ENCODE measurements around the gene ZHX3.

The ZHX3 gene

GRCh38 chr20:41344477-41344876 is 26.9 kb upstream of the ZHX3 start:
- H3K4me3 Mint-ChIP-seq = no peak overlapping the region
- DNase-seq (ENCODE audit: low spot score in 2 of 2) (no peak), ATAC-seq (no peak)
- peaks cover 11% of the 10 kb centered on the region for H3K4me1 Mint-ChIP-seq
- no peaks in the 10 kb centered on the region for H3K9me3 Mint-ChIP-seq
- H3K27ac Mint-ChIP-seq = peak overlapping the region; percentile 32
- no peaks in the 10 kb centered on the region for H3K36me3 Mint-ChIP-seq

- Mint-ChIP-seq H3K9me3 (no peaks in the 10 kb centered on the region), H3K27ac (peak overlapping the region; percentile 32), H3K36me3 (no peaks in the 10 kb centered on the region), H3K4me1 (peaks cover 13% of the 10 kb centered on the region), H3K4me3 (no peak overlapping the region)
- no peak for ATAC-seq
- no peak for DNase-seq (ENCODE audit: low spot score in 2 of 2)
Observed at GRCh38 chr20:41342474-41343464, 25.2 kb upstream of the ZHX3 start.

- ATAC-seq (peak; percentile 68), DNase-seq (ENCODE audit: low spot score in 2 of 2) (peak; percentile 33 to 57)
- peaks cover 13% of the 10 kb centered on the region for H3K4me1 Mint-ChIP-seq
- no peaks in the 10 kb centered on the region for H3K9me3 Mint-ChIP-seq
- H3K36me3 Mint-ChIP-seq = no peaks in the 10 kb centered on the region
- peak within 1 kb of the TSS; percentile 72 for H3K27ac Mint-ChIP-seq
- H3K4me3 Mint-ChIP-seq = peak within 1 kb of the TSS; percentile 83
Observed at GRCh38 chr20:41340327-41341055, 23.0 kb upstream of the ZHX3 start, which contains the start of gene LPIN3. TSS of gene LPIN3 (plus strand) at chr20:41340821. CDS start at chr20:41345804, 4,983 bp downstream.

- DNase-seq (ENCODE audit: low spot score in 2 of 2) = peak; percentile 82 to 93
- H3K36me3 Mint-ChIP-seq = no peaks in the 10 kb centered on the region
- no peaks in the 10 kb centered on the region for H3K9me3 Mint-ChIP-seq
- ATAC-seq = peak; percentile 87
- H3K27ac Mint-ChIP-seq = peak overlapping the region; percentile 72
- peak overlapping the region; percentile 83 for H3K4me3 Mint-ChIP-seq
- H3K4me1 Mint-ChIP-seq = peaks cover 13% of the 10 kb centered on the region
Observed at GRCh38 chr20:41339957-41340326, 22.4 kb upstream of the ZHX3 start.

- Mint-ChIP-seq H3K9me3 (no peaks in the 10 kb centered on the region), H3K4me1 (peaks cover 13% of the 10 kb centered on the region), H3K27ac (no peak overlapping the region), H3K36me3 (no peaks in the 10 kb centered on the region), H3K4me3 (no peak overlapping the region)
- DNase-seq (ENCODE audit: low spot score in 2 of 2) (no peak), ATAC-seq (peak; percentile 12)
Observed at GRCh38 chr20:41336711-41337492, 19.4 kb upstream of the ZHX3 start.

GRCh38 chr20:41335591-41335990 is 18.1 kb upstream of the ZHX3 start:
- H3K9me3 Mint-ChIP-seq = no peaks in the 10 kb centered on the region
- DNase-seq (ENCODE audit: low spot score in 2 of 2) (no peak), ATAC-seq (no peak)
- H3K4me3 Mint-ChIP-seq = no peak overlapping the region
- H3K27ac Mint-ChIP-seq = peak overlapping the region; percentile 57
- H3K36me3 Mint-ChIP-seq = no peaks in the 10 kb centered on the region
- H3K4me1 Mint-ChIP-seq = peaks cover 13% of the 10 kb centered on the region

GRCh38 chr20:41334443-41335421 is 17.2 kb upstream of the ZHX3 start:
- H3K36me3 Mint-ChIP-seq = no peaks in the 10 kb centered on the region
- H3K4me1 Mint-ChIP-seq = peaks cover 8% of the 10 kb centered on the region
- H3K4me3 Mint-ChIP-seq = no peak overlapping the region
- ATAC-seq (no peak), DNase-seq (ENCODE audit: low spot score in 2 of 2) (no peak)
- H3K9me3 Mint-ChIP-seq = no peaks in the 10 kb centered on the region
- H3K27ac Mint-ChIP-seq = peak overlapping the region; percentile 57

GRCh38 chr20:41334036-41334435 is 16.5 kb upstream of the ZHX3 start:
- no peaks in the 10 kb centered on the region for H3K9me3 Mint-ChIP-seq
- no peaks in the 10 kb centered on the region for H3K36me3 Mint-ChIP-seq
- no peak overlapping the region for H3K27ac Mint-ChIP-seq
- ATAC-seq (no peak), DNase-seq (ENCODE audit: low spot score in 2 of 2) (no peak)
- H3K4me3 Mint-ChIP-seq = no peak overlapping the region
- H3K4me1 Mint-ChIP-seq = peaks cover 10% of the 10 kb centered on the region

GRCh38 chr20:41331731-41332130 is 14.2 kb upstream of the ZHX3 start:
- H3K4me3 Mint-ChIP-seq = no peak overlapping the region
- DNase-seq (ENCODE audit: low spot score in 2 of 2) = no peak
- no peaks in the 10 kb centered on the region for H3K9me3 Mint-ChIP-seq
- no peak for ATAC-seq
- H3K27ac Mint-ChIP-seq = no peak overlapping the region
- no peaks in the 10 kb centered on the region for H3K36me3 Mint-ChIP-seq
- peaks cover 15% of the 10 kb centered on the region for H3K4me1 Mint-ChIP-seq

GRCh38 chr20:41330941-41331340 is 13.4 kb upstream of the ZHX3 start:
- H3K4me3 Mint-ChIP-seq = no peak overlapping the region

GRCh38 chr20:41330343-41330720 is 12.8 kb upstream of the ZHX3 start:
- H3K4me1 Mint-ChIP-seq = peaks cover 15% of the 10 kb centered on the region
- ATAC-seq = no peak
- H3K27ac Mint-ChIP-seq = peak overlapping the region; percentile 75
- no peaks in the 10 kb centered on the region for H3K9me3 Mint-ChIP-seq
- no peaks in the 10 kb centered on the region for H3K36me3 Mint-ChIP-seq
- H3K4me3 Mint-ChIP-seq = no peak overlapping the region
- no peak for DNase-seq (ENCODE audit: low spot score in 2 of 2)

More at GRCh38 chr20:41330941-41331340, 13.4 kb upstream of the ZHX3 start:
- Mint-ChIP-seq H3K36me3 (no peaks in the 10 kb centered on the region), H3K9me3 (no peaks in the 10 kb centered on the region), H3K4me1 (peaks cover 15% of the 10 kb centered on the region), H3K27ac (peak overlapping the region; percentile 75)
- ATAC-seq = no peak
- no peak for DNase-seq (ENCODE audit: low spot score in 2 of 2)

- peak overlapping the region; percentile 75 for H3K27ac Mint-ChIP-seq
- H3K4me1 Mint-ChIP-seq = peaks cover 15% of the 10 kb centered on the region
- peak; percentile 100 for ATAC-seq
- H3K36me3 Mint-ChIP-seq = no peaks in the 10 kb centered on the region
- H3K9me3 Mint-ChIP-seq = no peaks in the 10 kb centered on the region
- H3K4me3 Mint-ChIP-seq = peak overlapping the region; percentile 9
- DNase-seq (ENCODE audit: low spot score in 2 of 2) = peak; percentile 29 to 62
Observed at GRCh38 chr20:41329435-41330342, 12.2 kb upstream of the ZHX3 start.

GRCh38 chr20:41327178-41327577 is 9.6 kb upstream of the ZHX3 start:
- Mint-ChIP-seq H3K4me3 (no peak overlapping the region), H3K27ac (peak overlapping the region; percentile 26), H3K4me1 (peaks cover 15% of the 10 kb centered on the region), H3K36me3 (no peaks in the 10 kb centered on the region), H3K9me3 (no peaks in the 10 kb centered on the region)
- ATAC-seq (no peak), DNase-seq (ENCODE audit: low spot score in 2 of 2) (no peak)
